HCT116 (cell line): Measurements from ENCODE around the gene IRF2. TPM values are rescaled to one million over a fixed set of nuclear protein-coding genes. Genes with fewer than 3 reads are reported as not detected.

Experiments
- ATAC-seq: fragments of 200-7000 bp; cut with Tn5 transposase; 2 replicates; pipeline ENCODE4 v1.9.1; 2020; ENCODE audit warnings: mild to moderate bottlenecking, moderate library complexity
- BruUV-seq: library from RNA; stranded (reverse); fragments of 400-500 nt; replicated peaks from 2 replicates; lab custom pipeline; 2021; lab: Mats Ljungman, UMichigan
- CTCF ChIA-PET: fragments of 300-600 bp; sonication (Branson Sonifier 250); formaldehyde crosslinking; loops from one replicate; lab custom pipeline; 2021; ENCODE audit warnings: antibody characterized with exemption; lab: Charles Lee
- POLR2A ChIA-PET: fragments of 300-600, 350-600 bp; sonication (Branson Sonifier 250); formaldehyde crosslinking; loops from one replicate; lab custom pipeline; 2021; ENCODE audit warnings: antibody characterized with exemption; lab: Charles Lee
- RAD21 ChIA-PET, 2 experiments: fragments of 300-600 bp; sonication (Branson Sonifier 250); formaldehyde crosslinking; loops; one replicate each; lab custom pipeline; 2023; ENCODE audit warnings: low total read pairs in 2 of 2; ENCODE audit not compliant: uncharacterized antibody in 2 of 2, unreplicated experiment in 2 of 2, low non-redundant PET in 1 of 2; lab: Charles Lee
- DNase-seq: peaks from one replicate; pipeline ENCODE4 v3.0.0-alpha.2; 2010; ENCODE audit warnings: low read depth, low spot score
- H2AFZ ChIP-seq: fragments of 200-600 bp; shearing (Covaris generic), sonication (generic); 2 replicates; pipeline ENCODE4 v1.6.1; 2017; ENCODE audit warnings: low read depth, mixed run types, mixed read lengths, antibody characterized with exemption, low read length; ENCODE audit not compliant: poor library complexity, severe bottlenecking
- H3K27ac ChIP-seq: 2 replicates; pipeline ENCODE4 v1.5.1; 2012; ENCODE audit warnings: low read depth, low read length
- H3K27me3 ChIP-seq: fragments of 200-600 bp; sonication (generic); 2 replicates; pipeline ENCODE4 v1.6.1; 2016; ENCODE audit warnings: mixed run types, low read length, mixed read lengths; ENCODE audit not compliant: insufficient read depth
- H3K36me3 ChIP-seq, 2 experiments: fragments of 200-500 bp in 1 of 2; fragments of 200-600 bp in 1 of 2; sonication (Bioruptor generic) in 1 of 2; sonication (generic) in 1 of 2; 2 replicates each; pipeline versions ENCODE4 v1.5.1 to v1.6.1; 2014 to 2016; ENCODE audit warnings: low read length in 2 of 2, inconsistent platforms in 1 of 2, mixed read lengths in 1 of 2, mixed run types in 1 of 2; ENCODE audit not compliant: insufficient read depth in 2 of 2, control insufficient read depth in 1 of 2
- H3K4me1 ChIP-seq, 2 experiments: fragments of 200-600 bp in 1 of 2; sonication (generic) in 1 of 2; 2 replicates each; pipeline versions ENCODE4 v1.5.1 to v1.6.1; 2012 to 2017; ENCODE audit warnings: low read length in 2 of 2, inconsistent platforms in 1 of 2, mild to moderate bottlenecking in 1 of 2, mixed read lengths in 1 of 2, mixed run types in 1 of 2, moderate library complexity in 1 of 2; ENCODE audit not compliant: insufficient read depth in 2 of 2, control insufficient read depth in 1 of 2
- H3K4me2 ChIP-seq: fragments of 200-600 bp; sonication (generic); 2 replicates; pipeline ENCODE4 v1.6.1; 2017; ENCODE audit warnings: mixed run types, low read length, mixed read lengths
- H3K4me3 ChIP-seq, 2 experiments: fragments of 200-600 bp in 1 of 2; sonication (generic) in 1 of 2; replicated peaks in 1 of 2; 2 replicates each; pipeline ENCODE4 v1.5.1; 2011 to 2016; ENCODE audit warnings: low read length in 2 of 2, control low read depth in 1 of 2, low read depth in 1 of 2, mild to moderate bottlenecking in 1 of 2, mixed read lengths in 1 of 2, mixed run types in 1 of 2
- H3K79me2 ChIP-seq: fragments of 200-600 bp; sonication (generic); 2 replicates; pipeline ENCODE4 v1.6.1; 2017; ENCODE audit warnings: mild to moderate bottlenecking, mixed run types, low read length, moderate library complexity, mixed read lengths; ENCODE audit not compliant: insufficient read depth
- H3K9ac ChIP-seq: fragments of 200-600 bp; sonication (generic); 2 replicates; pipeline ENCODE4 v1.6.1; 2016; ENCODE audit warnings: low read length, mixed read lengths
- H3K9me2 ChIP-seq: fragments of 200-600 bp; sonication (generic), shearing (Covaris generic); 2 replicates; pipeline ENCODE4 v1.6.1; 2017; ENCODE audit warnings: mixed run types, mild to moderate bottlenecking, moderate library complexity; ENCODE audit not compliant: insufficient read depth
- H3K9me3 ChIP-seq, 2 experiments: fragments of 200-500 bp in 1 of 2; fragments of 200-600 bp in 1 of 2; sonication (Bioruptor generic) in 1 of 2; sonication (generic) in 1 of 2; 2 replicates each; pipeline ENCODE4 v1.6.1; 2014 to 2017; ENCODE audit warnings: low read length in 2 of 2, mixed read lengths in 2 of 2, inconsistent platforms in 1 of 2, low read depth in 1 of 2, mild to moderate bottlenecking in 1 of 2, mixed run types in 1 of 2, moderate library complexity in 1 of 2; ENCODE audit not compliant: control insufficient read depth in 1 of 2, insufficient read depth in 1 of 2
- H4K20me1 ChIP-seq: fragments of 200-600 bp; sonication (generic), shearing (Covaris generic); 2 replicates; pipeline ENCODE4 v1.6.1; 2017; ENCODE audit warnings: mixed run types, mild to moderate bottlenecking, moderate library complexity; ENCODE audit not compliant: insufficient read depth
- CBX3 ChIP-seq: IDR thresholded peaks from 2 replicates; pipeline ENCODE4 v1.6.1; 2012; ENCODE audit warnings: low read depth
- EGR1 ChIP-seq: IDR thresholded peaks from 2 replicates; pipeline ENCODE4 v1.6.1; 2012; ENCODE audit warnings: low read depth
- ELF1 ChIP-seq: IDR thresholded peaks from 2 replicates; pipeline ENCODE4 v1.6.1; 2012; ENCODE audit warnings: low read depth, borderline replicate concordance
- EZH2 ChIP-seq: fragments of 200-600 bp; sonication (generic); IDR thresholded peaks from 2 replicates; pipeline ENCODE4 v1.6.1; 2017; ENCODE audit warnings: antibody characterized with exemption, mixed run types
- EZH2phosphoT487 ChIP-seq: fragments of 200-600 bp; IDR thresholded peaks from 2 replicates; pipeline ENCODE4 v1.6.1; 2018; ENCODE audit warnings: antibody characterized with exemption, borderline replicate concordance
- FOSL1 ChIP-seq: IDR thresholded peaks from 2 replicates; pipeline ENCODE4 v1.6.1; 2012; ENCODE audit warnings: low read depth
- JUND ChIP-seq: IDR thresholded peaks from 2 replicates; pipeline ENCODE4 v1.6.1; 2012
- POLR2AphosphoS5 ChIP-seq: IDR thresholded peaks from 2 replicates; pipeline ENCODE4 v1.6.1; 2011; ENCODE audit warnings: mild to moderate bottlenecking, low read depth, low read length, moderate library complexity
- RAD21 ChIP-seq: IDR thresholded peaks from 2 replicates; pipeline ENCODE4 v1.6.1; 2012; ENCODE audit warnings: low read depth, mild to moderate bottlenecking
- SP1 ChIP-seq: IDR thresholded peaks from 2 replicates; pipeline ENCODE4 v1.6.1; 2012; ENCODE audit warnings: low read depth
- TCF7L2 ChIP-seq: IDR thresholded peaks from 2 replicates; pipeline ENCODE4 v1.7.0; 2011; ENCODE audit warnings: borderline replicate concordance, inconsistent platforms; ENCODE audit not compliant: insufficient read depth, insufficient read length; ENCODE audit errors: extremely low read depth
- ZBTB33 ChIP-seq: IDR thresholded peaks from 2 replicates; pipeline ENCODE4 v1.6.1; 2011; ENCODE audit warnings: mild to moderate bottlenecking, low read length, moderate library complexity; ENCODE audit not compliant: insufficient replicate concordance; ENCODE audit errors: extremely low read depth
- ZFX ChIP-seq: fragments of 450-650 bp; IDR thresholded peaks from 2 replicates; pipeline ENCODE4 v1.6.1; 2017
- intact Hi-C: fragments of 100-400 bp; cut with micrococcal nuclease; formaldehyde crosslinking; loops from 2 replicates; pipeline ENCODE4 v1.10.0; 2022
- total RNA-seq: library from RNA; stranded (reverse); gene quantifications from one replicate; pipeline ENCODE4 v1.2.1, GENCODE V29; 2021; ENCODE audit not compliant: unreplicated experiment
- TF ChIP-seq, protein P1 (sequence below): IDR thresholded peaks from 2 replicates; pipeline ENCODE4 v1.6.1; 2012; ENCODE audit warnings: low read depth

IRF2 gene
- total RNA-seq, 1 experiment from 2014 or later = 10.6 TPM

DNA sequence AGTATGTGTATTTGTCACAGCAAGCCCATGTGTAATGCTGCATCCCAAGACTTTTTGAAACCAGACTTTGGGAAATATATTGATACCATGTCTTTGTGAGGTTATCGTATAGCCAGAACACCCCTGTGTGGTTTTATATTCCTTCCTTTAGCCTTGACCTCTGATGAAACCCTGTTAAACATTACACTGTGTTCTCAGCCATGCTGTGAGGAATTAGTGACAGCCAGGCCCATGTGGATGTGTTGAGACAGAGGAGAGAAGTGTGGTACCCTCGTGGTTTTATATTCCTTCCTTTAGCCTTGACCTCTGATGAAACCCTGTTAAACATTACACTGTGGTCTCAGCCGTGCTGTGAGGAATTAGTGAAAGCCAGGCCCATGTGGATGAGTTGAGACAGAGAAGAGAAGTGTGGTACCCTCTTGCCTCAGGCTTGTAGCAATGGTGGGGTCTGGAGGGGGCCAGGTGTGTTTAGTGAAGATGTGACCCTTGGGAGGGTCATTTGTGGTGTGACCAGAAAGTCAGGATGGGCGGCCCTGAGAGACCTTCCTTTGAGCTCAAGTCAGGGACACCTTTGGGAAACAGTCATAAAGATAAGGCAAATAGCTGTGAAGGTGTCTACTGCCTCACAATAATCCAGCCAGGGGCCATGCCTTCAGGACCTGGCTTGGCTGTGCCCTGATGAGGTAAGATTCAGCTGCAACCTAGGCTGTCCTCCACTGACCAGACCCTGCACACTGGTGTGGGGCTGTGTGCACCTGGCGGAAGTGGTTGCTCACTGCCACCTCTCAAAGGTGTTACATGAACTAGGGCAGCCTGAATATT, 110.0 kb downstream of the IRF2 start:
- Histone ChIP-seq H3K9me3 (no peaks in the 10 kb centered on the region), H3K27ac (no peak overlapping the region), H3K9ac (no peak overlapping the region), H3K27me3 (no peaks in the 10 kb centered on the region), H3K4me3 (no peak overlapping the region)
- ATAC-seq = no peak
- ChIA-PET POLR2A (no interaction called here), CTCF (no interaction called here)
- intact Hi-C loops = no loop called here
- TF ChIP-seq EGR1 = no peak
- TF ChIP-seq EZH2phosphoT487 = no peak
- no peak for TF ChIP-seq FOSL1
- no peak for TF ChIP-seq TCF7L2
- no peak for TF ChIP-seq RAD21
- TF ChIP-seq, all 23 proteins: peak for 0
- Histone ChIP-seq H3K36me3 (no peaks in the 10 kb centered on the region), H4K20me1 (no peaks in the 10 kb centered on the region), H3K4me1 (no peaks in the 10 kb centered on the region), H3K79me2 (no peaks in the 10 kb centered on the region), H2AFZ (no peak overlapping the region), H3K4me2 (no peak overlapping the region), H3K9me2 (no peaks in the 10 kb centered on the region)
- no peak for DNase-seq
- RAD21 ChIA-PET = no interaction called here
- BruUV-seq = no TSS peak

DNA sequence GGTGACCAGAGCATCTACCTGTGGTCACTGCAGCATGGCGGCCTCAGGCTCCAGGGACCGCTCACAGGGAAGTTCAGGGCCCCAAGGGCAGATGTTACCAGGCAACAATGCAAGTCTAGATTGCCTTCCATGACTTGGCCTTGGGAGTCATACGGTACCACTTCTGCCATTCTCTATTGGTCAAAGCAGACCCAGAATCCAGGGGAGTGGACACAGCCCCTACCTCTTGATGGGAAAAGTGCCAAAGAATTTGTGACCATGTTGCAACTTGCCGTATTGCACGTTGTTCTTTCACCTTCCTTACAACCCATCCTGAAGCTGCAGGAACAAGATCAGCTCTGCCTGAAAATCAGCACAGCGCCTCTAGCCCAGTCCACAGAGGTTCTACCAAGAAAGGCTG, 111.1 kb downstream of the IRF2 start:
- no peaks in the 10 kb centered on the region for H3K27me3 ChIP-seq
- DNase-seq (no peak), ATAC-seq (no peak)
- no peak overlapping the region for H3K9ac ChIP-seq
- ChIA-PET POLR2A (no interaction called here), CTCF (no interaction called here), RAD21 (no interaction called here)
- H3K4me3 ChIP-seq = no peak overlapping the region
- no peak overlapping the region for H2AFZ ChIP-seq
- no peaks in the 10 kb centered on the region for H3K79me2 ChIP-seq
- no peak overlapping the region for H3K27ac ChIP-seq
- no peaks in the 10 kb centered on the region for H3K4me1 ChIP-seq
- intact Hi-C loops = no loop called here
- TF ChIP-seq JUND = no peak
- TF ChIP-seq POLR2AphosphoS5 = no peak
- TF ChIP-seq ZFX = no peak
- TF ChIP-seq EGR1 = no peak
- TF ChIP-seq ELF1 = no peak
- TF ChIP-seq ZBTB33 = no peak
- no peak for TF ChIP-seq CBX3
- no peak for TF ChIP-seq SP1
- TF ChIP-seq EZH2phosphoT487 = no peak
- no peak for TF ChIP-seq FOSL1
- TF ChIP-seq, protein P1, sequence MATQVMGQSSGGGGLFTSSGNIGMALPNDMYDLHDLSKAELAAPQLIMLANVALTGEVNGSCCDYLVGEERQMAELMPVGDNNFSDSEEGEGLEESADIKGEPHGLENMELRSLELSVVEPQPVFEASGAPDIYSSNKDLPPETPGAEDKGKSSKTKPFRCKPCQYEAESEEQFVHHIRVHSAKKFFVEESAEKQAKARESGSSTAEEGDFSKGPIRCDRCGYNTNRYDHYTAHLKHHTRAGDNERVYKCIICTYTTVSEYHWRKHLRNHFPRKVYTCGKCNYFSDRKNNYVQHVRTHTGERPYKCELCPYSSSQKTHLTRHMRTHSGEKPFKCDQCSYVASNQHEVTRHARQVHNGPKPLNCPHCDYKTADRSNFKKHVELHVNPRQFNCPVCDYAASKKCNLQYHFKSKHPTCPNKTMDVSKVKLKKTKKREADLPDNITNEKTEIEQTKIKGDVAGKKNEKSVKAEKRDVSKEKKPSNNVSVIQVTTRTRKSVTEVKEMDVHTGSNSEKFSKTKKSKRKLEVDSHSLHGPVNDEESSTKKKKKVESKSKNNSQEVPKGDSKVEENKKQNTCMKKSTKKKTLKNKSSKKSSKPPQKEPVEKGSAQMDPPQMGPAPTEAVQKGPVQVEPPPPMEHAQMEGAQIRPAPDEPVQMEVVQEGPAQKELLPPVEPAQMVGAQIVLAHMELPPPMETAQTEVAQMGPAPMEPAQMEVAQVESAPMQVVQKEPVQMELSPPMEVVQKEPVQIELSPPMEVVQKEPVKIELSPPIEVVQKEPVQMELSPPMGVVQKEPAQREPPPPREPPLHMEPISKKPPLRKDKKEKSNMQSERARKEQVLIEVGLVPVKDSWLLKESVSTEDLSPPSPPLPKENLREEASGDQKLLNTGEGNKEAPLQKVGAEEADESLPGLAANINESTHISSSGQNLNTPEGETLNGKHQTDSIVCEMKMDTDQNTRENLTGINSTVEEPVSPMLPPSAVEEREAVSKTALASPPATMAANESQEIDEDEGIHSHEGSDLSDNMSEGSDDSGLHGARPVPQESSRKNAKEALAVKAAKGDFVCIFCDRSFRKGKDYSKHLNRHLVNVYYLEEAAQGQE = no peak
- no peak for TF ChIP-seq EZH2
- H4K20me1 ChIP-seq = no peaks in the 10 kb centered on the region
- BruUV-seq = no TSS peak
- H3K9me3 ChIP-seq = no peaks in the 10 kb centered on the region
- H3K9me2 ChIP-seq = no peaks in the 10 kb centered on the region
- no peaks in the 10 kb centered on the region for H3K36me3 ChIP-seq
- H3K4me2 ChIP-seq = no peak overlapping the region
